NCI-H146 treated with DMSO at 0.1 percent for 48 hours (cell line): ENCODE data around the gene SSTR1.

ENCODE experiments used
- DNase-seq: peaks from one replicate; lab custom pipeline; 2025; ENCODE audit not compliant: unreplicated experiment; lab: John Stamatoyannopoulos, UW

SSTR1 gene

DNA sequence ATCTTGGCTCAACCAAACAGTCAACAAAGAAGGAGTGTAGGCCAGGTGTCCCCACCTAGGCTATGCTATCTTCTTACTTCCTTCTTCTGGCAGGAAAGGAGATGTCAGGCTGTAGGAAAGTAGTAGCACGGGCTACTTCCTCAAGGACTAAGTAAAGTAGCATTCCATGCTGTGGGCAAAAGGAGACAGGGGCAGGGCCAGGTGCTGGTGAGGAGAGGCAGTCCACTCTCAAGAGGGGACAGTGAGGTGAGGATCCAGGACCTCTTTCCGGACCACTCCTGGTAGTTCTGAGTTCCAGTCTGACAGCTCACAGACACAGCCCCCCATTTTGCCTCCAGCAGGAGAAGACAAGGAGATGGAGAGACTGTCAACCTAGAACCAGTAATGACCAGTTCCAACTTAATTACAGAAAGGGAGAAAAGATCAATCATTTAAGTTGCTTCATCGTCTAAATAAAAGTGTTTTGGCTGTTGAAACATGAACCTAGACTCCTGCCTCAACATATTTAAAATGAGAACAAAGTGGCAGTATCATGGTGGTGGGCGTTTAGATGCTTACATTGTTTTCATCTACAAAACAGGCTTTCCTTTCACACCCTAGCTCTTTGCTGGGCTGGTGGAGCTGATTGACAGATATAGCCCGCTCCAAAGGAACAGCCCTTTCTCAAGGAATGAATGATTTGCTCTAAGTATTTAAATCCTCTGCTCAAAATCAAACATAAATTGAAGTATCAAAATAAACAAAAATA, 5.1 kb upstream of the SSTR1 start:
- no peak for DNase-seq

- DNase-seq, result peak; percentile 1
Measured at GRCh38 chr14:38203929-38204718, 3.6 kb upstream of the SSTR1 start.

GRCh38 chr14:38204719-38205115, 3.0 kb upstream of the SSTR1 start:
- no peak for DNase-seq

DNA sequence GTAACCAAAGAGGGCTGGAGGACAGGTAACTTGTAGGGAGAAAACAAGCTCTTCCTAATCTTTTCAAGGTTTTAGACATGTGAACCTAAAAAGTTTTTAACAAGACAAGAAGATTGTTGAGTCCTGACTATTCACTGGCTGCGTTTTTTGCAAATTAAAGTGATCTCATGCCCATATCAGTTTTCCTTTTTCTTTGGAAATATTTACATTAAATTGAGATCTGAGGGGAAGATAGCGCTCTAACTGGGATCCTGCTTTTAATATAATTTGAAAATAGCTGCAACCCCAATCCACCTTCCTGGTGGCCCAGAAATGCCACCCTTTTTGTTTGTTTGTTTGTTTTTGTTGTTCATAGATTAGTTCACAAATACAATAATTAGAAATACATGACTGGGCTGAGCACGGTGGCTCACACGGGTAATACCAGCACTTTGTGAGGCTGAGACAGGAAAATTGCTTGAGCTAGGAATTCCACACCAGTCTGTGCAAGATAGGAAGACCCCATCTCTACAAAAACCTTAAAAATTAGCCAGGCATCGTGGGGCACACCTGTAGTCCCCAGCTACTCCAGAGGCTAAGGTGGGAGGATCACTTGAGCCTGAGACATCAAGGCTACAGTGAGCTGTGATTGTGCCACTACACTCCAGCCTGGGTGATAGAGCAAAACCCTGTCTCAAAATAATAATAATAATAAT, 2.4 kb upstream of the SSTR1 start:
- no peak for DNase-seq

- no peak for DNase-seq
Measured at GRCh38 chr14:38205949-38206665, 1.6 kb upstream of the SSTR1 start.

DNA sequence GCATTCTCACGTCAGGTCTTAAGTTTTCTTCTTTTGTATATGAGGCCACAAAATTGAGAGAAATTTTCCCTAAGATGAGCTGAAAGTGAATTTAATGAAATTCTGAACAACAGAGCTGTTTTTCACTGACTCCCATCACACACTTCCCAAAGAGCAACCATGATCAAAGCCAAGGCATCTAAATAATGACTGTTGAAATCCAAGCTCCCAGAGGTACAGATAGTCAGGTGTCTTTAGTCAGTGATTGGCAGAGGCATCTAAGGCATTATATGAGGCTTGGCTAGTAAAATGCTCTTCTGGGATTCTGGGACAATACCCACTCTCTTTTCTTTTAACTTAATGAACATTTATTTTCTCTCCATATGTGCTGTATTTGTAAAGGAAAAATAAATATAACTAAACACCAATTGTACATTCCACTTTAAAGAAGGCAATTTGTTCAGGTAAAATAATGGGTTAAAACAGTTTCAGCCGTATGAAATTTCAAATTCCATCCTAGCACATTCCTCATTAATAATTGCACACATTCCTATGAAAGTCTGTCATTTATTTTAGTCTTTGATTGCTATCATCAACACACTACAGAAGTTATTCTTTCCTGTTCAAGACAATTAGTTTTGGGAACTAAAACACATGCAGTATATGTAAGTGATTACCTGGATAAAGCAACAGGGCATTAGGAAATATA, 871 bp upstream of the SSTR1 start:
- DNase-seq, result no peak

- no peak for DNase-seq
Measured at GRCh38 chr14:38207377-38207735, 348 bp upstream of the SSTR1 start.

DNA sequence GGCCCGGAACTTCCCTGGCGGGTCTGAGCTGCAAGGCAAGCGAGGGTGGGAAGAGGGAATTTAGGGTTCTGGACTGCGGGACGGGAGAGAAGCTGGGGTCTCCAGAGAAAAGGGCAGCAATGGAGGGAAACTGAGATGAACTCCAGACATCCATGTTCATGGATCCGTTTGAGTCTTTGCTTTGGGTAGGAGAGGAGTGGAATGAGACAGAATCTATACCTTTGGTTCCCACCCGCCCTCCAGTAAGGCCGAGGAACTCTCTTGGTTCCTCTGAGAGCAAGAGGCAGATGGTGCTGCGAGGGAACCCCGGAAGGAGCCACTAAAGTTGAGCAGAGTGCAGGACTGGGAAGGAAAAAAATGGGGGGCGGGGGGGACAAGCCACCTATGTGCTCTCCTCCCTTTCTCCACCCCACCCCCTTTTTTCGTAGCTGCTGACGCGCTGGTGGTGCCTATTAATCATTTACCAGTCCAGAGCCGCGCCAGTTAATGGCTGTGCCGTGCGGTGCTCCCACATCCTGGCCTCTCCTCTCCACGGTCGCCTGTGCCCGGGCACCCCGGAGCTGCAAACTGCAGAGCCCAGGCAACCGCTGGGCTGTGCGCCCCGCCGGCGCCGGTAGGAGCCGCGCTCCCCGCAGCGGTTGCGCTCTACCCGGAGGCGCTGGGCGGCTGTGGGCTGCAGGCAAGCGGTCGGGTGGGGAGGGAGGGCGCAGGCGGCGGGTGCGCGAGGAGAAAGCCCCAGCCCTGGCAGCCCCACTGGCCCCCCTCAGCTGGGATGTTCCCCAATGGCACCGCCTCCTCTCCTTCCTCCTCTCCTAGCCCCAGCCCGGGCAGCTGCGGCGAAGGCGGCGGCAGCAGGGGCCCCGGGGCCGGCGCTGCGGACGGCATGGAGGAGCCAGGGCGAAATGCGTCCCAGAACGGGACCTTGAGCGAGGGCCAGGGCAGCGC, 1.2 kb downstream of the SSTR1 start:
- DNase-seq, result no peak

- no peak for DNase-seq
Measured at GRCh38 chr14:38209572-38210557, 2.2 kb downstream of the SSTR1 start.

DNA sequence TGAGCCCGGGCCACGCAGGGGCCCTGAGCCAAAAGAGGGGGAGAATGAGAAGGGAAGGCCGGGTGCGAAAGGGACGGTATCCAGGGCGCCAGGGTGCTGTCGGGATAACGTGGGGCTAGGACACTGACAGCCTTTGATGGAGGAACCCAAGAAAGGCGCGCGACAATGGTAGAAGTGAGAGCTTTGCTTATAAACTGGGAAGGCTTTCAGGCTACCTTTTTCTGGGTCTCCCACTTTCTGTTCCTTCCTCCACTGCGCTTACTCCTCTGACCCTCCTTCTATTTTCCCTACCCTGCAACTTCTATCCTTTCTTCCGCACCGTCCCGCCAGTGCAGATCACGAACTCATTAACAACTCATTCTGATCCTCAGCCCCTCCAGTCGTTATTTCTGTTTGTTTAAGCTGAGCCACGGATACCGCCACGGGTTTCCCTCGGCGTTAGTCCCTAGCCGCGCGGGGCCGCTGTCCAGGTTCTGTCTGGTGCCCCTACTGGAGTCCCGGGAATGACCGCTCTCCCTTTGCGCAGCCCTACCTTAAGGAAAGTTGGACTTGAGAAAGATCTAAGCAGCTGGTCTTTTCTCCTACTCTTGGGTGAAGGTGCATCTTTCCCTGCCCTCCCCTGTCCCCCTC, 3.0 kb downstream of the SSTR1 start:
- DNase-seq, result no peak

DNA sequence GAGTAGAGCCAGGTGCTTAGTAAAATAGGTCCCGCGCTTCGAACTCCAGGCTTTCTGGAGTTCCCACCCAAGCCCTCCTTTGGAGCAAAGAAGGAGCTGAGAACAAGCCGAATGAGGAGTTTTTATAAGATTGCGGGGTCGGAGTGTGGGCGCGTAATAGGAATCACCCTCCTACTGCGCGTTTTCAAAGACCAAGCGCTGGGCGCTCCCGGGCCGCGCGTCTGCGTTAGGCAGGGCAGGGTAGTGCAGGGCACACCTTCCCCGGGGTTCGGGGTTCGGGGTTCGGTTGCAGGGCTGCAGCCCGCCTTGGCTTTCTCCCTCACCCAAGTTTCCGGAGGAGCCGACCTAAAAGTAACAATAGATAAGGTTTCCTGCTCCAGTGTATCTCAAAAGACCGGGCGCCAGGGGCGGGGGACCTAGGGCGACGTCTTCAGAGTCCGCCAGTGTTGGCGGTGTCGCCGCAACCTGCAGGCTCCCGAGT, 3.6 kb downstream of the SSTR1 start:
- no peak for DNase-seq

- no peak for DNase-seq
Measured at GRCh38 chr14:38212111-38212510, 4.4 kb downstream of the SSTR1 start.

- no peak for DNase-seq
Measured at GRCh38 chr14:38213001-38213400, 5.3 kb downstream of the SSTR1 start.

- no peak for DNase-seq
Measured at GRCh38 chr14:38217553-38217952, 9.8 kb downstream of the SSTR1 start.

DNA sequence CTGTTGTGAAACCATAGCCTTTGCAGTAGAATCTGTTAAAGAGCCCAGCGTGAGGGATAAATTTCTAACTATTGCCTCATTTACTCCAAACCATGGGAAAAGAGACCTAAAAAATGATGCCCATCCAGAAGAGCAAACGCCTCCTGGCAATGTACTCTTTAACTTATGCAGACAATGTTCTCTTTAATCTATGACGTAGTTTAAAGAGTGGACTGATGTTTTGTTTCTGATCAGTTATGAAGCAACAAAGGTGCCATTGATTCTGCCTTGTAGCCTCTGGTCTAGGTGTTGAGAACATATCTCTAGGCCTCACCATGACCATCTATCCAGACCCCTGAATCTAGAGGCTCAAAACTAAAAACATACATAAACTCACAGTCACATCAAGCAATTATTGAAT, 13.4 kb downstream of the SSTR1 start:
- no peak for DNase-seq

DNA sequence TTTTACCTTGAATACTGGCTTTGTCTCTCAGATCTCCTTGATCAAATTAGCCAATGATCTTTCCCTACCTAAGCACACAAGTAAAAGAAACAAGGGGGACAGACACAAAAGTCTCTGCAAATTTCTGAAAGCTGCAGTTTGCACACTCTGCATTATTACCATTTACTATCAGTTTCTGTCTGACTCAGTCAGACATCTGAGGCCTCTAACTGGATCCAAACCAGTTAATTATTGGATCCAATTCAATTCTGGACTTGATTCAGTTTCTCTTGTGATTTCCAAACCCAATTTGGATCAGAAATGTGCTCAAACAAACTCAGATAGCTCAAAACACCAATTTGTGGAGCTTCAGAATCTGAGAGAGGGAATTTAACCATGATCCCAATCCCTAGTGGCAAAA, 16.6 kb downstream of the SSTR1 start:
- no peak for DNase-seq

DNA sequence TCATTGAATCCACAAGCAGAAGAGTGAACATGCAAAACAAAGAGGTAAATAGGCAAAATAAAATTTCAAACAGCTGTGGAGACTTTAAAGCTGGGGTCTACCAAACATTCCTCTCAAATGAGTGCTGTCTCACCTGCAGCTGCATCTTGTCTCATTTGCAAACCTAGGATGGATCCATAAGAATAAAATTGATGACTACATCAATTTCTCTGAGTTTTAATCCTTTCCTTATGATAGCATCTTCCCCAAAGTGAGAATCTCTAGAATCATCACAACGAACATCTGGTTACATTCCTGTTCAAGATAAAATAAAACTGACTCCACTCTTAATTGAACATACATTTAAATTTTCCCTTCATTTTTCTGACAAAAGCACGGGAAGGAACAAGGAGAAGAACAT, 18.2 kb downstream of the SSTR1 start:
- no peak for DNase-seq

DNA sequence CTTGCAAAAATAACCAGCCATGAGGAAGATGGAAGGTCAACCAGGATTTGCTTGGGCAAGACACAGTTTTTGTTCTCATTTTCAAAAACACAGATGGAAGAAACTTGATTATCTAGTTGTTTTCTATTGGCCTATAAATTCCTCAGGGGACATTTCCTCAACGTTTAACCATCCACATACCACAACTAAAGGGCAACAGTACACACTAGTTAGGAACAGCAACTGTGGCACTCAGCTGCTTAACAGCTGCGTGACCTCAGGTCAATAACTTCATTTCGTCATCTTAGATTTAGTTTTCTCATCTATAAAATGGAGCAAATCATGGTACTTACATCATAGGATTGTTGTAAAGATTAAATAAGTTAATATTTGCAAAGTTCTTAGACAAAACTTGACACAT, 18.7 kb downstream of the SSTR1 start:
- no peak for DNase-seq
